Measurements from ENCODE around the gene SLC4A7.
"Not testable (repeated sequence)": the region's sequence is repeated elsewhere in the genome, so short reads cannot be mapped to it uniquely, and the experiment has no call there.

Gene SLC4A7

GRCh38 chr3:27357665-27358258 lies 126.4 kb downstream of the SLC4A7 start:
- peak; percentile 45 for DNase-seq

- DNase-seq = no peak
Observed at GRCh38 chr3:27356976-27357375, 127.2 kb downstream of the SLC4A7 start.

- DNase-seq = no peak
Observed at GRCh38 chr3:27354588-27355203, 129.5 kb downstream of the SLC4A7 start.

GRCh38 chr3:27354161-27354560 lies 130.0 kb downstream of the SLC4A7 start:
- DNase-seq = no peak

GRCh38 chr3:27353221-27353620 lies 131.0 kb downstream of the SLC4A7 start:
- DNase-seq = no peak

GRCh38 chr3:27352047-27352446 lies 132.1 kb downstream of the SLC4A7 start:
- no peak for DNase-seq

GRCh38 chr3:27349832-27350231 lies 134.4 kb downstream of the SLC4A7 start:
- no peak for DNase-seq

- DNase-seq = no peak
Observed at GRCh38 chr3:27345959-27346865, 138.0 kb downstream of the SLC4A7 start.

- DNase-seq = no peak
Observed at GRCh38 chr3:27345493-27345892, 138.7 kb downstream of the SLC4A7 start.

- no peak for DNase-seq
Observed at GRCh38 chr3:27345045-27345444, 139.1 kb downstream of the SLC4A7 start.

GRCh38 chr3:27344192-27344591 lies 140.0 kb downstream of the SLC4A7 start:
- DNase-seq = no peak

- no peak for DNase-seq
Observed at GRCh38 chr3:27342267-27342666, 141.9 kb downstream of the SLC4A7 start.

- DNase-seq = no peak
Observed at GRCh38 chr3:27340534-27340933, 143.7 kb downstream of the SLC4A7 start.

- DNase-seq = no peak
Observed at GRCh38 chr3:27335571-27335970, 148.6 kb downstream of the SLC4A7 start.

GRCh38 chr3:27333843-27334242 lies 150.3 kb downstream of the SLC4A7 start:
- no peak for DNase-seq

GRCh38 chr3:27328982-27329762 lies 155.0 kb downstream of the SLC4A7 start:
- DNase-seq = not testable (repeated sequence)

- no peak for DNase-seq
Observed at GRCh38 chr3:27326629-27327545, 157.3 kb downstream of the SLC4A7 start.

- DNase-seq = no peak
Observed at GRCh38 chr3:27326202-27326601, 158.0 kb downstream of the SLC4A7 start.

- no peak for DNase-seq
Observed at GRCh38 chr3:27325419-27325818, 158.8 kb downstream of the SLC4A7 start.

GRCh38 chr3:27324686-27325085 lies 159.5 kb downstream of the SLC4A7 start:
- DNase-seq = no peak

GRCh38 chr3:27323087-27323570 lies 161.1 kb downstream of the SLC4A7 start:
- no peak for DNase-seq
